Lung microvascular endothelial cell (primary cell): ENCODE data around the gene SF3A2. TPM values are rescaled to one million over a fixed set of nuclear protein-coding genes. Genes with fewer than 3 reads are reported as not detected.
A peak's percentile ranks its signal among the peaks of the same experiment; 100 is the strongest.
"Not testable (repeated sequence)": the region's sequence is repeated elsewhere in the genome, so short reads cannot be mapped to it uniquely, and the experiment has no call there.

Experiments
- DNase-seq, 2 donors: peaks; one replicate each; pipeline versions ENCODE4 v3.0.0 to v3.0.0-alpha.2; 2010; ENCODE audit warnings: low read depth in 2 of 2
- total RNA-seq: library from RNA; depleted of rRNA; stranded (reverse); fragments of >200 nt; gene quantifications from 2 replicates; pipeline ENCODE4 v1.2.1, GENCODE V29; 2014

Gene SF3A2
- total RNA-seq, 1 donor from 2014 or later = 56.5 TPM

DNA sequence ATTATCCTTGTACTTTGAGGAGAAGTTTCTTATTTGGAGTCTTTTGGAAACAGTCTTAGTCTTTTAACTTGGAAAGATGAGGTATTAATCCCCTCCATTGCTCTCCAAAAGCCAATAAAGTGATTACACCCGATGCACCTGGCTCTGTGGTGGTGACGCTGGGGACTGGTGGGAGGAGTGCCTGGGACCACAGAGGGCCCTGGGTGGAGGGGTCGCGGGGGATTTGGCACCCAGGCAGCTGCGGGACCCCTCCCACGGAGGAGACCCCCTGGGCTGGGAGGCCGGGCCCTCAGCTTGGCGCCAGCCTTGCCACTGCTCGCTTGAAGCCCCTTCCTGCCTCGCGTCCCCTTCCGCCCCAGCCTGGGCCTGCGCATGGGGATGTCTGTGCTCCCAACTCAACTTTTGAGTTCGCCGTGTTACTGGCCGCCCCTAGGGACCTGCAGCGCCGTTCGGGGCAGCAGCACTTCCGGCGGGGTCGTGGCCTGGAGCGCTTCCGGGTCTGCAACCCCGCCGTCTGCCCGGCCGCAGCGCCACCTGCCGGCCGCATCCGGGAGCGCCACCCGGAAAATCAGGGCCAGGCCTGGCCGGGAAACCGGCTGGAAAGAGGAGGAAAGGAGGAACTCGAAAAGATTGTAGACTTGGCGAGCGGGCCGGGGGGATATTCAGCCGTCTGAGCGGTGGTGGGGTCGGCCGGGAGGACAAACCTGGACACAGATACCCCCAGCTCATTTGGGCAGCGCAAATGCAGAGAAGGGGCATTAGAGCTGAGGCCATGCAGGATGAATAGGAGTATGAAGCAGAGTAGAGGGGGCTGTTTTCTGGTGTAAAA is 36.9 kb downstream of the SF3A2 start:
- DNase-seq = peak; percentile 48 to 72

DNA sequence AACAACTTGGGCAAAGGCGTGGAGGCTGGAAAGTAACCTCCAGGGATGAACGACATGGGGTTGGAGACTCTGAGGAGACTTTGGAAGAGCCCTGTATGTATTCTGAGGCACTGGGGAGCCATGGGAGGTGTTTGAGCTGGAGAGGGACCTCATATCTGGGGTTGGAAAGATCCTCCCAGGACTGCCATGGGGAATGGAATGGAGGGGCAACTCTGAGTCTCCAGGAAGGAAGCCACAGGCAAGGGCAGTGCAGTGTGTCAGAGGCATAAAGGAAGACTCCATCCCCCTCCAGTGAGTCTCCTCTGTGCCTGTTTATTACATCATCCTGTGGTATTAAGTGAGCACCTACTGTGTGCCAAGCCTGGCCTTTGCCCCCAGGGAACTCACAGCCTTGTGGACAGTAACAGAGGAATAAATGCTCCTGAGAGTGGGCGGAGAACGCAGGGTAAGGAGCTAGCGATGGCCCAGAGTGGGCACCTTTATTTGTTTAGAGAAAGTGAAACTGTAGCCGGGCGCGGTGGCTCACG is 37.6 kb downstream of the SF3A2 start:
- DNase-seq = no peak

DNA sequence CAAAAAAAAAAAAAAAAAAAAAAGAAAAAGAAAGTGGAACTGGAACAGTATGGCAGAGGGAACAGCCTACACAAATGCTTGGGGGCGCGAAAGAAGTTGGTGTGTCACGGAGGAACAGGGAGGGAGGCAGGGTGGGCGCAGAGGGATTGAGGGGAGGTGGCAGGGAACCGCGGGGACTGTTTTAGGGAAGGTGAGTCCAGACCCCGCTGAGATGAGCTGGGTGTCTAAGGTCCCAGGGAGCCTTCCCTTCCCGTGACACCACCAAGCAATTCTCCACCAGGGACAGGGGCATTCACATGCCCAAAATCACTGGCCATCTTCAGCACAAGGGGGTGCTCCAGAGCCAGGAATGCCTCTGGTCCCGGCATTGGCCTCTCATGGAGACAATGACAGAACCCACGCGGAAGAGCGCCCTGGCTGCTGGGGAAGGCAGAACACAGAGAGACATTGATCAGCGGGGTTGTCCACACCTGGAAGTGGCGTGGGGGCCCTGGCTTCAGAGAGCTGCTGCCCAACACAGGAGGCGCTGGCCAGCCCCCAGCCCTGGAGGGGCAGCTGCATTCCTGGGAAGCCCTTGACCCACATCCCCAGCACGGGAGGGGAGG is 38.4 kb downstream of the SF3A2 start:
- DNase-seq = peak; percentile 60 to 85

DNA sequence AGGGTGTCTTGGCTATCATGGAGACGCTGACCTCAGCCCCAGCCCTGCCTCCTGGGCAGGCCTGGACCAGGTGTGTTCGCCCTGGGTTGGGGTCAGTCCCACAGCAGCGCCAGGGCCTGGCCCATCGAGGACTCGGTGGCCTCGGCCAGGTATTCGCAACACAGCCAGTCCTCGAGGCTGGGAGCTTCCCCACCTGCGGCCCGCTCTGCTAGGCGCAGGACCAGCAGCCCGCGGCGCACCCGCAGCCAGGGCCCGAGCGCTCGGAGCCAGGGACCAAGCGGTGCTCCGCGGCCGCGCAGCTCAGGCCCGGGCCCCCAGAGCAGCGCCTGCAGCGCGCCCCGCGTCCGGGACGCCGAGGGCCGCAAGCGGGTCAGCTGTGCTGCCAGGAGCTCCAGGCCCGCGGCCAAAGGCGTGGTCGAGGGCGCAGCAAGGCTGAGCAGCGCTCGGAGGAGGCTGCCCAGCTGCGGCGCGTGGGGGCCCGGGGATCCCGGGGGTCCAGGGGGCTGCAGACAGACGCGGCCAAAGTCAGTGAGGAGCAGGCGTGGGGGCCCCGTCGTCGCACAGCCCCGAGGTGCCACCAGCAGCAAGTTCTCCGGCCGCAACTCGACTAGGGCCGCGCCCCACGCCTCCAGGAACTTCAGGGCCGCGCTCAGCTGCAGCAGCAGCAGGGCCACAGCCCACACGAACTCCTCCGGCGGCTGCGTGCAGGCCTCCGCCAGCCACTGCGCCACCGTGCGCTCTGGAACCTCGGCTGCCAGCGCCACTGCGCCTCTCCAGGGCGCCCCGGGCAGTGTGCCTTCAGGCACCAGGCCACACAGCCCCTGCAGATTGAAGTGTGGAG is 39.2 kb downstream of the SF3A2 start:
- no peak for DNase-seq

DNA sequence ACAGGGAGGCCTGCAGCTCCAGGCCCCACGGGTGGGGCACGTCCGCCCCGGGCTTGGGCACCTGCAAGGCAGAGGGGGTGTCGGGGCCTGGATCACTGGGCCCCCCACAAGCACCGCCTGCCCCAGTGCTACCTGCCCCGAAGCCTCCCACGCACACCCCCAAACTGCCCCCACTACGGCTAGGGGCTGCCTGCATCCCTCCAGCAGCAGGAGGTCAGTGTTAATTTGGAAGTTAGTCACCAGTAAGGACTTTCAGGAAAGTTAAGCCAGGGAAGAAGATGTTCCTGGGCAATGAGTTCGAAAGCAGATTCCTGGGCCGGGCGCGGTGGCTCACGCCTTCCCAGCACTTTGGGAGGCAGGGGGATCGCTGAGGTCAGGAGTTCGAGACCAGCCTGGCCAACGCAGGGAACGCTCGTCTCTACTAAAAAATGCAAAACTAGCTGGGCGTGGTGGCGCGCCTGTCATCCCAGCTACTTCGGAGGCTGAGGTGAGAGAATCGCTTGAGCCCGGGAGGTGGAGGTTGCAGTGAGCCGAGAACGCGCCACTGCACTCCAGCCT is 39.9 kb downstream of the SF3A2 start:
- no peak for DNase-seq

DNA sequence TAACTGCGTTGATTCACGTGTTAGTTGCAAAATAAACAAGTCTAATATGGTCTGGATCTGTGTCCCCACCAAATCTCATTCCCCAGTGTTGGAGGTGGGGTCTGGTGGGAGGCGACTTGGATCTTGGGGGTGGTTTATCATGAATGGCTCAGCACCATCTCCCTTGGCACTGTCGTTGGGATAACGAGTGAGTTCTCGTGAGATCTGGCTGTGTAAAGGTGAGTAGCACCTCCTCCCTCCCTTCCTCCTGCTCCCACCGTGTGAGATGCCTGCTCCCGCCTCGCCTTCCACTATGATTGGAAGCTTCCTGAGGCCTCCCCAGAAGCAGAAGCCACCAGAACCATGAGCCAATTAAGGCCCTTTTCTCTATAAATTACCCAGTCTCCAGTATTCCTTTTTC is 40.5 kb downstream of the SF3A2 start:
- DNase-seq = no peak

DNA sequence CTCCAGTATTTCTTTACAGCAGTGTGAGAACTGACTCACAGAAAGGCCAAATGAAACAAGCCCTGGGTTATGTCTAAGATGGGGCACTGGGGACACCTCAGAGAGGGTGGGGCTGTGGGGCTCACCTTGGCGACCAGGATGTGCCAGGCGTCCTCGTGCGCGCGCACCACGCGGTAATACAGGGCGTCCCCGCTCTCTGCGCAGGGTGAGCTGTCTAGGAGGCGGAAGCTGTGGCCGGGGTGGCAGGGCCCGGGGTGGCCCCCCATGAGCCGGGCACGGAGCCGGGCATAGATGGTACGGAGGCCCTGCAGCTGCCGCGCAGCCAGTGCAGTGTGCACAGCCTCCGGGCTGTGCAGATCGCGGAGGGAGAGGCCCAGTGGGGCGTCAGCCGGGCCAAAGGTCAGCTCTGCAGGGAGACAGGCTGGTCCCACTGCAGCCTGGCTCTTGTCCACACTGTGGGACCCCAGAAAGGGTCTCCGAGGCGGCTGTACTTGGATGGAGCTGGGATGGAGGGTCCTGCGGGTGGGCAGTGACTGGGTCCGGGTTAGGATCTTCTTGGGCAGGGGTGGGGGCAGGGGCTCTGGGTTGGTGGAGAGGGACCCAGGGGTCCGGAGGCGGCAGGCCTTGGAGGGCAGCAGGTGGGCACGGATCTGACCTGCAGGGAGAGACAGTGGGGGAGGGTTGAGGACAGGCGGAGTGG is 42.0 kb downstream of the SF3A2 start:
- DNase-seq = no peak

DNA sequence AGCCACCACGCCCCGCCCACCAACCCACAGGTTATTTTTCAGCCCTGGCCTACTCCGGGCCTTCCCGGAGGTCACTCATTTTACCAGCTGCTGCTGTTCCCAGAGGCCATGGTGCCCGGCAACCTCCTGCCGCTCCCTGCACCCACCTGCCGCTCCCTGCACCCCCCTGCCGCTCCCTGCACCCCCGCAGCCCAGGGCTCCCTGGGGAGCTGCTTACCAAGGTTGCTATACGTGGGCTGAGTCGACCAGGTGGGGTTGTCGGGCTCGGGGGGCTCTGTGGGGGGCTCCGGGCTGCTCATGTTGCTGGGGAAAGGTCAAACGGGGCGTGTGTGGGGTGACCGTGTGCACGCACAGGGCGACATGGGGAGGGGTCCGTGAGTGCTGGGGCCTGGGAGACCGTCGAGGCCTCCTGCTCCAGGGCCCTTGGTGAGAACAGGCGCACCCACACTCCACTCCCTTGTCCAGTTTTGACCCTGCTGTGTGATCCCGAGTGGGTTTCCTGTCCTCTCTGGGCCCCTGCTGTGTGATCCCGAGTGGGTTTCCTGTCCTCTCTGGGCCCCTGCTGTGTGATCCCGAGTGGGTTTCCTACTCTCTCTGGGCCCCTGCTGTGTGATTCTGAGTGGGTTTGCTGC is 44.1 kb downstream of the SF3A2 start:
- DNase-seq = no peak

DNA sequence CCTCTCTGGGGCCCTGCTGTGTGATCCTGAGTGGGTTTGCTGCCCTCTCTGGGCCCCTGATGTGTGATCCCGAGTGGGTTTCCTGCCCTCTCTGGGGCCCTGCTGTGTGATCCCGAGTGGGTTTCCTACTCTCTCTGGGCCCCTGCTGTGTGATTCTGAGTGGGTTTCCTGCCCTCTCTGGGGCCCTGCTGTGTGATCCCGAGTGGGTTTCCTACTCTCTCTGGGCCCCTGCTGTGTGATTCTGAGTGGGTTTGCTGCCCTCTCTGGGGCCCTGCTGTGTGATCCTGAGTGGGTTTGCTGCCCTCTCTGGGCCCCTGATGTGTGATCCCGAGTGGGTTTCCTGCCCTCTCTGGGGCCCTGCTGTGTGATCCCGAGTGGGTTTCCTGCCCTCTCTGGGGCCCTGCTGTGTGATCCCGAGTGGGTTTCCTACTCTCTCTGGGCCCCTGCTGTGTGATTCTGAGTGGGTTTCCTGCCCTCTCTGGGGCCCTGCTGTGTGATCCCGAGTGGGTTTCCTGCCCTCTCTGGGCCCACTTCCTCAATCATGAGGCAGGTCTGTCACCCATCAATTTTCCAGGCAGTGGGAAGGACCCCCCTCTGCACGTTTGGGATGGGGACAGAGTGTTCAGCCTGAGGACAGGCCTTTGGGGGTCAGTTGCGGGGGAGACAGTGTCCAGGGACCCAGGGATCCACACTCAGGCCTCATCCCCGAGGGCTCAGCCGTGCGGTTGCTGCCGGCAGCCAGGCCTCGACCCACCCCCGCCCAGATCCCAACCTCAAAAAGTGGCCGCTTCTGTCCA is 44.8 kb downstream of the SF3A2 start:
- DNase-seq = not testable (repeated sequence)

DNA sequence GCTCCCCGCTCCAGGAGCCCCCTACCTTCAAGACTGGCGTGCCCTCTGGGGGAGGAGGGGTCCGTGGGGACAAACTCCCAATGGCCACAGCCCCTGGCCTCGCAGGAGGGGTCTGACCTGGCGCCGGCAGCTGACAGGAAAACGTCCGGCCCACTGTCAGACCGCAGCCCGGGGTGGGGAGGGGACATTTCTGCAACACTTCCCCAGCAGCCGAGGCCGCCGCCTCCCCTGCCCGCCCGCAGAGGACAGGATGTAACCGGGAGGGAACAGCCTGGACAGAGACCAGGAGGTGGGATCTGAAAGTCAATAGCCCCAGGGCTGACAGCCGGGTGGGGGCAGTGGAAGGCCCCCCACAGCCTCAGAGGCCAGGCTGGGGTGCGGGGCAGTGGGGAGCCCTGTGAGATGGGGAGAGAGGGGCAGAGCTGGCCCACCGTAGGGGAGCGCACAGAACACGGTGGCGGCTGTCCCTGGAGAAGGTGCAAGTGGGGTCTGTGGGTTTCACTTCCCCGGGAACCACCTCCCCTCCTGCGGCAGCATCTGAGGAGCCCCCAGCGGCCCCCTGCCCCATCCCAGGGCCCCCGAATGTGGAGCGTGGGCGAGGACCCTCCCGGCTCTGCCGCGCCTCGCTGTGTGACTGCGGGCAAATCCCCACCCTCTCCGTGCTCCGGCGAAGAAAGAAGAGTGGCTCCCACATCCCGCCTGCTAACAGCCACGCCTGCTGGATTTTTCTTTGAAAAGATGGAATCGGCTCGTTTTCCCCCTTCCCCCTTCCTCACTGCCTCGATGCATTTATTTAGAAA is 45.6 kb downstream of the SF3A2 start, which contains the start of gene PEAK3:
Gene PEAK3, minus strand, starts transcription at position 114 of the 800 bp plus-strand sequence. CDS start 1,244 bp downstream, outside the sequence.
- peak in 1 of 2 donors; percentile 70 for DNase-seq

DNA sequence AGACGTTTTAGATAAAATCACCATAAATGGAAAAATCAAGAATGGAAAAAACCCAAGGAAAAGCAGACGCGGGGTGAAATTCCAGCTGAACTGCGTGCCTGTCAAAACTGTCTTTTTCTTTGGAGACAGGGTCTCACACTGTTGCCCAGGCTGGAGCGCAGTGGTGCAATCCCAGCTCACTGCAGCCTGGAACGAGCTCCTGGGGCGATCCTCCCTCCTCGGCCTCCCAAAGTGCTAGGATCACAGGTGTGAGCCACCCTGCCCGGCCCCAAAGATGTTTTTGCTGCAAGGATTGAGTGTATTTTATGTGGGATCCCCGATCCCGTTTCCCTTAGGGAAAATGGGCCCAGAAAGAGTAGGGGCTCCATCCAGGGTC is 46.2 kb downstream of the SF3A2 start:
- no peak for DNase-seq

DNA sequence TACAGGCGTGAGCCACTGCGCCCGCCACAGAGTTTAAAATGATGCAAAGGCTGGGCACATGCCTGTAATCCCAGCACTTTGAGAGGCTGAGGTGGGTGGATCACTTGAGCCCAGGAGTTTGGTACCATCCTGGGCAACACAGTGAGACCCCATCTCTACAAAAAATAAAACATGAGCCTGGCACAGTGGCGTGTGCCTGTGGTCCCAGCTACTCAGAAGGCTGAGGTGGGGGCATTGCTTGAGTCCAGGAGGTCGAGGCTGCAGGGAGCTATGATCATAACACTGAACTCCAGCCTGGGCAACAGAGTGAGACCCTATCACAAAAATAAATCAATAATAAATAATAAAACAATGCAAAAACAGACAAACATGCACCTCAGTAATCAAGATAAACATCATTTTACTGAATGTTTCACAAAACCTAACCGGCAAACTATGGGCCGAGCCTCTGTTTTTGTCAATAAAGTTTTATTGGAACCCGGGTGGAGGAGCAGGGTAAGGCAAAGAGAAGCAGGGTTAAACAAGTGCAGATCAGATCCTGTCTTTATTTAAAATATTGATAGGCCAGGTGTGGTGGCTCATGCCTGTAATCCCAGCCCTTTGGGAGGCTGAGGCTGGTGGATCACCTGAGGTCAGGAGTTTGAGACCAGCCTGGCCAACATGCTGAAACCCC is 47.3 kb downstream of the SF3A2 start:
- no peak for DNase-seq

DNA sequence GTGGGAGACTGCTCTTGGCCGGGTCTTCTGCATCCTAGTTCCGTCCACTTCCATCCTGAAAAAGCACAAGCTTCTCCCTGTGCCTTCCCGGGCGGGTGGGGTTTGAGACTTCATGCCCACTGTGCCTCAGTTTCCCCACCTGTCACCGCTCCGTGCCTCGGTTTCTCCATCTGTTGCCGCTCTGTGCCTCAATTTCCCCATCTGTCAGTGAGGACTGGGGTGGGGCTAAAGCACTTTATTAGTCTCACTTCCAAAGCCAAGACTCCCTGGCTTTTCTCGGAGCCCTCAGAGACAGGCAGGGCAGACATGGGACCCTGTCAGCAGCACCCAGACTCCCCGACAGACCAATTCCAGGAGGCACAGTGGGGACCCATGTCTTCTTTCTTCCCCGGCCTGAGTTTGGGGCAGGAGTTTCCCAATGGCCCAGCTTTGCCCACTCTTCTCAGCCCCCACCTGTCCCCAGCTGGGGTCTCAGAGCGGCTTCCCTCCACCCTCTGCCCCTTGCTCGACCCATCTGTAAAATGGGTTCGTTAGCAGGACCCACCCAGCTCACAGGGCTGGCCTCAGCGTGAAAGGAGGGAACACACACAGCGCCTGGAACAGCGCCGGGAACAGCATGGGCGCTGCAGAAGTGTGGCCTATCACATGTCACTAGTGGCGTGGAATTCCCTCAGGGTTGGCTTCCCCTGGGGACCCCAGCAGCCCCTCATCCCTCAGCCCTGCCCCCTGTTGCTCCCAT is 49.9 kb downstream of the SF3A2 start:
- DNase-seq = no peak

DNA sequence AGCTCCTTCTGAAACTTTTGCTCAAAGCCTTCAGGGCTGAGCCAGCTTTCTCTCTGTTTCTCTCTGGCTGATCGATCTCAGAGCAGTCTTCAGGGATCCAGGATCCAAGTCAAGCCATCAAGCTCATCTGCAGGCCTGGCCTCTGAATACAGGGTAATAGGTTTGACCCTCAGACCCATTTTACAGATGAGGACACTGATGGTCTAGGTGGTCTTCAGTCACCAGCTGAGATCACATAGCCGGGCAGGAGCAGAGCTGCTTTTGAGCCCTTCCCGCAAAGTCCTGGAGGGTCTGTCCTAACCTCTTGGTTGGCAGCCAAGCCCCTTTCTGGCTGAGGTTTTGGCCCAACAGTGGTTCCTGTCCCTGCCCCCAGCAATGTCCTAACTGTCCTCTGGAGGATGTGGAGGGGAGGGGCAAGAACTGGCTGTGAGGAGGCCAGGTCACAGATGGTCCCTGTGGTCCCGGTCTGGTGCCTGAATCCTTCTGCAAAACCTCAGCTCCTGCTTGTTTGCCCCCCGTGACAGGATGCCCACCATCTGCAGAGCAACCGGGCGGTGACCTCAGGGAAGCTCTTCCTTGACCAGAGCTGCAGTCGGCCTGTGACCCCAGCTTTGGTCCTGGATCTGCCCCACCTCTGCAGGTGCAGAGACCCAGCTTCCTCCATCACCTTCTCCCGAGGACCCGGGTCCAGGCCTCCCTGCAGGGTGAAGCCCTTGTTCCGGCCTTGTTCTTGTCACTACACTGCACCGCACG is 51.1 kb downstream of the SF3A2 start:
- no peak for DNase-seq

DNA sequence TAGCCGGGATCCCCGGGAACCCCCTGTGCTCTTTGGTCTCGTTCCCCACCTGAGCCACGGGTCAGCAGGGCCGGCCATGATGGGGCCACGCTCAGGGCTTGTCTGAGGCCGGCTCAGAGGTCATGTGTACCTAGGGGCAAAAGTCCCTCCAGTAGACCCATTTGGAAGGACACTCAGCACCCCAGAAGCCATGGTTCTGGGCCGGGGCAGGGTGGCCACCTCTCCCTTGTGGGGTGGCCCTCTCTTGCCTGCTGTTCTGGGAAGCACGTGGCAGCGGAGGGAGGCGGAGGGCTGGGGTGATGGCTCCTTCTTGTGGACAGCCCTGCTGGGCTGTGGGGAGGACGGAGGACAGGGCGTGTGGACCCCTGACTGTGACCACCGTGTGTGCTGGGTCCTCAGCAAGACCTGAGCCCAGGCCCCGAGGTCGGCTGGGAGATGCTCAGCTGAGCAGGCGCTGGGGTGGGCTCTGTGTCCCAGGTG is 51.8 kb downstream of the SF3A2 start:
- DNase-seq = no peak

DNA sequence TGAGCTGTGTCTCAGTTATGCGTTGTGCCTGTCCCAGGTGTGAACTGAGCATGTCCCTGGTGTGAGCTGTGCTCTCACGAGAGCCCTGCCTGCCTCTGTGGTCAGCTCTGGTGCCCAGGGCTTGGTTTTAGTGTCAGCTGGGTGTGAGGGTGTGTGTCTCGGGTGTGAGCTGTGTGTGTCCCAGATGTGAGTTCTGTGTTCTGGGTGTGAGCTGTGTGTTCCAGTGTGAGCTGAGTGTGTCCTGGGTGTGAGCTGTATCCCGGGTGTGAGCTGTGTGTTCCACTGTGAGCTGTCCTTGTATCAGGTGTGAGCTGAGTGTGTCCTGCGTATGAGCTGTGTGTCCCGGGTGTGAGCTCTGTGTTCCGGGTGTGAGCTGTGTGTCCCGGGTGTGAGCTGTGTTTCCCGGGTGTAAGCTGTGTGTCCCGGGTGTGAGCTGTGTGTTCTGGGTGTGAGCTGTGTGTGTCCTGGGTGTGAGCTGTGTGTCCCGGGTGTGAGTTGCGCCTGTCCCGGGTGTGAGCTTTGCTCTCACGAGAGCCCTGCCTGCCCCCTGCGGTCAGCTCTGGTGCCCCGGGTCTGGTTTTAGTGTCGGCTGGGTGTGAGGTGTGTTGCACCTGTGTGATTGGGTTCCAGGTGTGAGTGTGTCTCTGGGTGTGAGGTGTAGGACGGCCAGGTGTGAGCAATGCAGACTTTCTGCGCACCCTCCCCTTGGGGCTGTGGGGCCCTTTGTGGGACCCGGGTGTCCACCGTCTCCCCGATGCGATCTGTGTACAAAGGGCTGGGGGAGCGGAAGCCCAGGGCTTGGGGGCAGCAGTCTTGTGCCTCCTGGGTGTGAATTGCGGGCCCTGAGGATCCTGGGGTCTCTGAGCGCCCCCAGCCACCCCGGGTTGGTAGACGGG is 52.4 kb downstream of the SF3A2 start:
- DNase-seq = no peak
